HAP-1 (cell line): ENCODE data around the gene COG7.

Experiments
- DNase-seq, 2 experiments: peaks; one replicate each; pipeline ENCODE4 v3.0.0-alpha.2; 2016 to 2020; ENCODE audit warnings: low spot score in 2 of 2
- H3K27me3 ChIP-seq: fragments of 250-450 bp; sonication (Bioruptor Pico); 2 replicates; pipeline ENCODE4 v1.5.1; 2020; ENCODE audit warnings: low read depth, mild to moderate bottlenecking, moderate library complexity
- H3K36me3 ChIP-seq: fragments of 250-450 bp; sonication (Bioruptor Pico); replicated peaks from 2 replicates; pipeline ENCODE4 v1.5.1; 2020; ENCODE audit warnings: mild to moderate bottlenecking
- H3K4me1 ChIP-seq: fragments of 250-450 bp; sonication (Bioruptor Pico); 2 replicates; pipeline ENCODE4 v1.5.1; 2020; ENCODE audit warnings: mild to moderate bottlenecking
- H3K4me3 ChIP-seq: fragments of 250-450 bp; sonication (Bioruptor Pico); 2 replicates; pipeline ENCODE4 v1.5.1; 2020; ENCODE audit warnings: mild to moderate bottlenecking, moderate library complexity
- H3K9me3 ChIP-seq: fragments of 250-450 bp; sonication (Bioruptor Pico); 2 replicates; pipeline ENCODE4 v1.5.1; 2020; ENCODE audit warnings: mild to moderate bottlenecking, moderate library complexity
- in situ Hi-C: fragments of 300-500 bp; cut with MboI; formaldehyde crosslinking; loops from 3 replicates; pipeline ENCODE4 v1.14.3; 2020; ENCODE audit warnings: low sequenced_read_pairs, inconsistent platforms, mixed read lengths

The COG7 gene

GRCh38 chr16:23452572-23453337, at the start of gene COG7:
TSS of gene COG7 (minus strand) at chr16:23453189. CDS start at chr16:23452994, 195 bp downstream.
- DNase-seq, result peak; percentile 80 to 91
- Histone ChIP-seq H3K36me3 (no peaks in the 10 kb centered on the region), H3K27me3 (no peaks in the 10 kb centered on the region), H3K9me3 (no peaks in the 10 kb centered on the region), H3K4me3 (peak within 1 kb of the TSS; percentile 77), H3K4me1 (peaks cover 2% of the 10 kb centered on the region; the same call in 1 of the 2 replicates)
- in situ Hi-C loops, result no loop called here

DNA sequence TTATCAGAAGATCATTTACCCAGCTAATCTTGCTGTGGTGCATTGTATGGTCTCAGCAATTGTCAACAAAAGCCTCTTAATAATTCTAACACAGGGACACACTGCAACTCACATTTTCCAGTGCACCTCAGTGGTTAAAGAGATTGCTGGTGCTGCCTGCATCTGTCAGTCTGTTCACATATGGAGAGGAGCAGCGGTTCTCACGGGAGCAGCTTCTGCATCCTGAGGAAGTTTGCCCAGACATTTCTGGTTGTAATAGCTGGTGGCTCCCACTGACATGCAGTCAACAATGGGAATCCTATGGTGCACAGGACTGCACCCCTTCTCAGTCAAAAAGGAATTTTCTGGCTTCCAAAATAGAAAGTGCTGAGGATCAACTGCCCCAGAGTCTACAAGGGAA, 49.5 kb upstream of the COG7 start:
- in situ Hi-C loops, result no loop called here
- DNase-seq, result no peak
- peaks cover 15% of the 10 kb centered on the region for H3K4me1 ChIP-seq
- peaks cover 13% of the 10 kb centered on the region for H3K36me3 ChIP-seq
- H3K27me3 ChIP-seq, result no peaks in the 10 kb centered on the region
- no peak overlapping the region for H3K4me3 ChIP-seq
- no peaks in the 10 kb centered on the region for H3K9me3 ChIP-seq

GRCh38 chr16:23501291-23501690, 48.3 kb upstream of the COG7 start:
- H3K4me1 ChIP-seq, result peaks cover 14% of the 10 kb centered on the region
- no peak for DNase-seq
- H3K4me3 ChIP-seq, result no peak overlapping the region
- H3K36me3 ChIP-seq, result peaks cover 12% of the 10 kb centered on the region
- in situ Hi-C loops, result no loop called here
- no peaks in the 10 kb centered on the region for H3K9me3 ChIP-seq
- H3K27me3 ChIP-seq, result no peaks in the 10 kb centered on the region

DNA sequence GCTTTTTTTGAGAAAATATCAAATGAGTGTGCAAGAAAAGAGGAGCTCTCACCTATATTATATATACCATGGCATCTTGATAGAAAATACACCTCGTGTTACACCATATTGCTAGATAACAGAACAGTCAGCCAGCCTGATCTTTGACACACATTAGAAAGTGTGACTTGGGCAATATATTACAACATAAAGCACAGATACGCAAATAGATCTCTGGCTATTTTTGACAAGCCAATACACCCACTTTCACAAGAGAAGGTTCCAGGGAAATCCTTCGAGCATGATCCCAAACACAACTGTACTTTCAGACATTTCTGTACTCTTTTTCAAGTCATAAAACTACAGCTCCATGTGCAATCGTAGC, 47.9 kb upstream of the COG7 start:
- no peaks in the 10 kb centered on the region for H3K9me3 ChIP-seq
- no peaks in the 10 kb centered on the region for H3K27me3 ChIP-seq
- no peak for DNase-seq
- peaks cover 10% of the 10 kb centered on the region for H3K36me3 ChIP-seq
- H3K4me1 ChIP-seq, result peaks cover 10% of the 10 kb centered on the region
- no peak overlapping the region for H3K4me3 ChIP-seq
- in situ Hi-C loops, result no loop called here

DNA sequence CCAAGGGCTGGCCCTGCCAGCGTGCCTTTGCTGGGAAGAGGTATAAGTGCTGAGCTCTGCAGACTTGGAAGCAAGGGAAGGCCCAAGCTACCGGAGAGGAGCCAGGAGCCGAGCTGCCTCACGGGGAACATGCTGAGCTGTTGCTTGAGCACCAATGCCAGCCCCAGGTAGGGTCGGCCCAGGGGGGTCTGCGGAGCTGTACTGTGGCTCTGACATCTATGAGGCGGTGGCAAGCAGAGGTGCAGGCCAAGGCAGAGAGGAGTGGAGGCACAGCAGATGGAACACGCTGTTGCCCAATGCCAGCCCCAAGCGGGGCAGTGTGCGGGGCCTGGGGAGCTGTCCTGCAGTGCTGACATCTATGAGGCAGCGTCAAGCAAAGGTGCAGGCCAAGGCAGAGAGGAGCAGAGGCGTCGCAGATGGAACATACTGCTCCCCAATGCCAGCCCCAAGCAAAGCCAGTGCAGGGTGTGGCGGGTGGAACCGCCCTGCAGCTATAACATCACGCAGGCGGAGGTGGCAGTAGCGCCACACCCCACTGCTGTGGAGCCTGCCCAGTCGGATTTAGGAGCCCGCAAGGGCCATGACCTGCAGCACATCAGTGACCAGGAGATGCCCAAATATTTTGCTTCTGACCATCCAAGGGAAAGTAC, 47.3 kb upstream of the COG7 start:
- Histone ChIP-seq H3K36me3 (peaks cover 15% of the 10 kb centered on the region), H3K4me3 (no peak overlapping the region), H3K9me3 (no peaks in the 10 kb centered on the region), H3K4me1 (peaks cover 8% of the 10 kb centered on the region), H3K27me3 (no peaks in the 10 kb centered on the region)
- no peak for DNase-seq
- in situ Hi-C loops, result no loop called here

GRCh38 chr16:23499801-23500200, 46.8 kb upstream of the COG7 start:
- in situ Hi-C loops, result no loop called here
- H3K36me3 ChIP-seq, result peaks cover 15% of the 10 kb centered on the region
- no peaks in the 10 kb centered on the region for H3K27me3 ChIP-seq
- peak in 1 of 2 experiments; percentile 29 for DNase-seq
- no peaks in the 10 kb centered on the region for H3K9me3 ChIP-seq
- no peak overlapping the region for H3K4me3 ChIP-seq
- peaks cover 8% of the 10 kb centered on the region for H3K4me1 ChIP-seq

DNA sequence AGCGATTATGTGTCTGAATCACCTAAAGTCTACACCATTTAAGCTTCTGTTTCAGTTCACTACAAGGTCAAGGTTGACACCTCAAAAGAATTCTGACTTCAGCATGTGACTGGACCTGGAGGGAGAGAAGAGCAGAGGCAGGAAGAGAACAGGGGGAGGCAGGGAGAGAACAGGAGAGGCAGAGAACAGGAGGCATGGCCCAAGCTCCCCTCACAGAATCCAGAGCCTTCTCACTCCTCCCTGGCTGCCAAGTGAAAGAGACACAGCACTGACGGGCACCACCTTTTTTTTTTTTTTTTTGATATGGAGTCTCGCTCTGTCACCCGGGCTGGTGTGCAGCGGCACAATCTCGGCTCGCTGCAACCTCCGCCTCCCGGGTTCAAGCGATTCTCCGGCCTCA, 45.9 kb upstream of the COG7 start:
- Histone ChIP-seq H3K4me3 (no peak overlapping the region), H3K36me3 (peaks cover 22% of the 10 kb centered on the region), H3K27me3 (no peaks in the 10 kb centered on the region), H3K4me1 (peaks cover 8% of the 10 kb centered on the region), H3K9me3 (no peaks in the 10 kb centered on the region)
- in situ Hi-C loops, result no loop called here
- DNase-seq, result no peak

DNA sequence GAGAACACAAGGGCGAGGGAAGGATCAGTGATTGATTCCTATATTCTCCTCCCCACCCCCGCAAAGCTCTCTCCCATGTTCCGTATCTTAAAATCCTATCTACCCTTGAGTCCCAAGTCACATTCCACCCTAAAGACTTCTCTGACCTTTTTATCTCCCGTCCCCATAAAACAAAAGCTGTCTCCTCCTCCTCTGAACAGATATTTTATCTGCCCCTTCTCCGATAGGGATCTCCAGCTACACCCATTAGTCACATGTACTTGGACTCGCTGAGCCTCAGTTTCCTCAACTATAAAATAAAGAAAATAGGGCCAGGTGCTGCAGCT, 44.5 kb upstream of the COG7 start:
- Histone ChIP-seq H3K4me1 (peaks cover 8% of the 10 kb centered on the region), H3K36me3 (peaks cover 36% of the 10 kb centered on the region), H3K9me3 (no peaks in the 10 kb centered on the region), H3K27me3 (no peaks in the 10 kb centered on the region), H3K4me3 (no peak overlapping the region)
- DNase-seq, result no peak
- in situ Hi-C loops, result no loop called here

DNA sequence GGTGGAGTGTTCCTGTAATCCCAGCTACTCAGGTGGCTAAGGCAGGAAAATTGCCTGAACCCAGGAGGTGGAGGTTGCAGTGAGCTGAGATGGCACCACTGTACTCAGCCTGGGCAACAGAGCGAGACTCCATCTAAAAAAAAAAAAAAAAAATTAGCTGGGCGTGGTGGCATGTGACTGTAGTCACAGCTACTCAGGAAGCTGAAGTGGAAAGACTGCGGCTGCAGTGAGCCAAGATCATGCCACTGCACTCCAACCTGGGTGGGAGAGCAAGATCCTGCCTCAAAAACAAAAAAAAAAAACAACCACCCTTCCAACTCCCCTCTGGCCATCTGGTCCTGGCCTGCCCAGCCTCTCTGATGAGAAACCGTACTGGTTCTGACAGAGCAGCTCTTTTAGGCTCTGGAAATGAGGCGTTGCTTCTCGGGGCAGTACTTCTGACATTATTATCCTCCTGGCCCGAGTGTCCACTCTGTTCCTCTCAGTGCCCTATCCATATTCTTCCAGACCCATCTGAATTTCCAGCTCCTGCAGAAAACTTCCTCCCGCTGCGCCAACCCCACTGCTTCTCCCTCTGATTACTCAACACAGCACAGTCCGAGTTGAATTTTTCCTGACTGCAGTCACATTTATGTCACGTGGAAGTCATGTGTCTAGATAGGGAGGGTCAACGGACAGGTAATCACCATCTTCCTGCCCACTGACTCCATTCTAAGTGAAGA, 44.0 kb upstream of the COG7 start:
- no peak for DNase-seq
- Histone ChIP-seq H3K4me3 (no peak overlapping the region), H3K9me3 (no peaks in the 10 kb centered on the region), H3K4me1 (peaks cover 8% of the 10 kb centered on the region), H3K36me3 (peaks cover 41% of the 10 kb centered on the region), H3K27me3 (no peaks in the 10 kb centered on the region)
- in situ Hi-C loops, result no loop called here

DNA sequence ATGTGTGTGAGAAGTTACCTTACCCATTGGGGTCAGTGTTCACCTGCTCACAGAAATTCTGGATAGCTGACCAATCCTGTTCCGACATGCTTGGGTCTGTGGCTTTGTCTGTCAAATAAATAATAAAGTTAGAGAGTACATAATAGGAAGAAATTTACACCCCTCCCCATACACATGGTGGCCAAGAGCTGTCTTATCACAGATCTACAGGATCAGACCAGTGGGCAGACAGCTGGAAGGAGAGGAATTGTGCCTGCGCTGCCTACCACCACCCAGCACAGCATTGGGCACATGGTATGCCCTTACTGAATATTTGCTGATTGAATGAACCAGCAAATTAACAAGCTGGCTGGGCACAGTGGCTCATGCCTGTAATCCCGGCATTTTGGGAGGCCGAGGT, 42.7 kb upstream of the COG7 start:
- Histone ChIP-seq H3K9me3 (no peaks in the 10 kb centered on the region), H3K4me1 (peaks cover 6% of the 10 kb centered on the region; the same call in 1 of the 2 replicates), H3K36me3 (peaks cover 51% of the 10 kb centered on the region), H3K4me3 (no peak overlapping the region), H3K27me3 (no peaks in the 10 kb centered on the region)
- in situ Hi-C loops, result no loop called here
- no peak for DNase-seq

DNA sequence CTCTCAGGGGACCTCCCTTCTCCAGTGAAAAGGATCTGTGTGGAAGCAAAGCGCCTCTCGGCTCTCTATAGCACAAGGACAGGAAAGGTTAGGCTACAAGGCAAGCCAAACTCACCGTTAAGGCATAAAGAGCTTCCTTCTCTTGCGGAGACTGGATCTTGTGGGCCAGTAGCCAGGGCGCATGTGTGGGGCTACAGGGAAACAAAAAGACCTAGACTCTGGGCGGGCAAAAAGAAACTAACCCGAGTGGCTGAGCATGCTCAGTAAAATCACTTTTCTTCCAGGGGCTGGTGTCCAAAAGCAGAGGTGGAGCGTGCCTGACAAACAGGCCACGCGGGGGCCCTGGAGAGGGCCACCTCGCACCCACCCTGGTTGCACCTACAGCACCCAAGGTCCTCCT, 41.2 kb upstream of the COG7 start:
- in situ Hi-C loops, result no loop called here
- no peak overlapping the region for H3K4me3 ChIP-seq
- no peaks in the 10 kb centered on the region for H3K9me3 ChIP-seq
- peaks cover 63% of the 10 kb centered on the region for H3K36me3 ChIP-seq
- DNase-seq, result no peak
- H3K27me3 ChIP-seq, result no peaks in the 10 kb centered on the region
- H3K4me1 ChIP-seq, result peaks cover 6% of the 10 kb centered on the region; the same call in 1 of the 2 replicates

- no peak overlapping the region for H3K4me3 ChIP-seq
- no peak for DNase-seq
- no peaks in the 10 kb centered on the region for H3K27me3 ChIP-seq
- in situ Hi-C loops, result no loop called here
- peaks cover 81% of the 10 kb centered on the region for H3K36me3 ChIP-seq
- H3K9me3 ChIP-seq, result no peaks in the 10 kb centered on the region
- H3K4me1 ChIP-seq, result no peaks in the 10 kb centered on the region
Measured at GRCh38 chr16:23491490-23492391, 38.8 kb upstream of the COG7 start.

DNA sequence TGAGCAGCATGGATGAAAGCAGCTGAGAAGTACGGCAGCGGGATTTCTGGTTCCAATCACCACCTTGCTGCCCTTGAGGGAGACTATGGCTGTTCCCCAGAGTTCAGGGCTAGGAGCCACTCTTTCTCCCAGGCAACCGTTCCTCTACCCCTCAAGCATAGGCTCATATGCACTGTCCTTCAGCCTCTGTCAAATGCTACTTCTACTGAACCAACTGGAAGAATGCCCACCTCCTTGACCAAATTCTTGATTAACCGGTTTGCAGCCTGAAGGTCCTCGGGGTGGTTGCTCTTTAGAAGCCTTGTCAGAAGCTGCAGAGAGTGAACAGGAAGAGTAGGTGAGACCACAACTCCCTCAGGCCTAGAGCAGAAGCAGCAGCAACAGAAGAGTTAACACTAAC, 33.5 kb upstream of the COG7 start:
- in situ Hi-C loops, result no loop called here

More for the DNA sequence above, 33.5 kb upstream of the COG7 start:
- Histone ChIP-seq H3K4me3 (no peak overlapping the region), H3K4me1 (no peaks in the 10 kb centered on the region), H3K27me3 (no peaks in the 10 kb centered on the region), H3K36me3 (peaks cover 85% of the 10 kb centered on the region), H3K9me3 (no peaks in the 10 kb centered on the region)
- no peak for DNase-seq
